Measurements from ENCODE around the gene STAM. TPM values are rescaled to one million over a fixed set of nuclear protein-coding genes. Genes with fewer than 3 reads are reported as not detected.

STAM gene
- polyA plus RNA-seq, 1 donor from 2014 or later: 33.0 TPM

- Histone ChIP-seq H4K20me1 (ENCODE audit: insufficient read depth) (no peaks in the 10 kb centered on the region), H3K9me3 (ENCODE audit: low read length) (no peaks in the 10 kb centered on the region), H3K4me2 (ENCODE audit: low read length) (no peak overlapping the region)
Observed at GRCh38 chr10:17655009-17655408, 11.1 kb downstream of the STAM start.

DNA sequence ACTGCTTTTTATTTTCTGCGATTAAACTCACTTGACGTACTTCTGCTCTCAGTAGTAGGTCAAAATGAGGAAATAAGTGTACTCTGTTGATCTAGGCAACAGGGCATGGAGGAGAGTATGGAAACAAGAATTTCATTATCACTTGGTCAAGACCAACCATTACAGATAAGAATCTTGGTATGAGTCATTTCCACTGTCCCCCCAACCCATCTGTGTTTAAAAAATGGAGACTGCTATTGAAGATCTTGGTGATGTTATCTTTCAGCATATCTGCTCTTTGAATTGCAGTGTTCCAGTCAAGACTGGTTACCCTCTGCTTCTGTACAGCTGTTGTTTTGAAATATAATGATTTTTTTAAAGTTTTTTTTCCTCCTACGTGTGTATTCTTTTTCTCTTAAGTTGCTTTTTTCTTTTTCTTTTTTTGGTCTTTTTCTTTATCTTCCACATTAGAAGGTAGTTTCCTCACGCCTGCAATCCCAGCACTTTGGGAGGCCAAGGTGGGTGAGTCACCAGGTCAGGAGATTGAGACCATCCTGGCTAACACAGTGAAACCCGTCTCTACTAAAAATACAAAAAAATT, 11.7 kb downstream of the STAM start:
- no peak overlapping the region for H3K27ac ChIP-seq (ENCODE audit: low read length)
- no peak overlapping the region for H3K9ac ChIP-seq (ENCODE audit: low read length)
- H3K27me3 ChIP-seq (ENCODE audit: insufficient read depth, low read depth, low read length): no peaks in the 10 kb centered on the region
- TF ChIP-seq, protein P1, sequence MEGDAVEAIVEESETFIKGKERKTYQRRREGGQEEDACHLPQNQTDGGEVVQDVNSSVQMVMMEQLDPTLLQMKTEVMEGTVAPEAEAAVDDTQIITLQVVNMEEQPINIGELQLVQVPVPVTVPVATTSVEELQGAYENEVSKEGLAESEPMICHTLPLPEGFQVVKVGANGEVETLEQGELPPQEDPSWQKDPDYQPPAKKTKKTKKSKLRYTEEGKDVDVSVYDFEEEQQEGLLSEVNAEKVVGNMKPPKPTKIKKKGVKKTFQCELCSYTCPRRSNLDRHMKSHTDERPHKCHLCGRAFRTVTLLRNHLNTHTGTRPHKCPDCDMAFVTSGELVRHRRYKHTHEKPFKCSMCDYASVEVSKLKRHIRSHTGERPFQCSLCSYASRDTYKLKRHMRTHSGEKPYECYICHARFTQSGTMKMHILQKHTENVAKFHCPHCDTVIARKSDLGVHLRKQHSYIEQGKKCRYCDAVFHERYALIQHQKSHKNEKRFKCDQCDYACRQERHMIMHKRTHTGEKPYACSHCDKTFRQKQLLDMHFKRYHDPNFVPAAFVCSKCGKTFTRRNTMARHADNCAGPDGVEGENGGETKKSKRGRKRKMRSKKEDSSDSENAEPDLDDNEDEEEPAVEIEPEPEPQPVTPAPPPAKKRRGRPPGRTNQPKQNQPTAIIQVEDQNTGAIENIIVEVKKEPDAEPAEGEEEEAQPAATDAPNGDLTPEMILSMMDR (IDR thresholded peaks at IDR 0.05; ENCODE audit: poor library complexity, severe bottlenecking): no peak
- TF ChIP-seq EZH2 (IDR thresholded peaks at IDR 0.05; ENCODE audit: borderline replicate concordance, insufficient read depth, low read length, poor library complexity, severe bottlenecking): no peak
- no peak for TF ChIP-seq POLR2AphosphoS5 (IDR thresholded peaks at IDR 0.05)
- no peak for TF ChIP-seq RAD21 (conservative IDR thresholded peaks at IDR 0.05)
- TF ChIP-seq MXI1 (conservative IDR thresholded peaks at IDR 0.05; ENCODE audit: poor library complexity, severe bottlenecking): no peak
- no peak for TF ChIP-seq EP300 (conservative IDR thresholded peaks at IDR 0.05; ENCODE audit: poor library complexity, severe bottlenecking)
- no peak for TF ChIP-seq TAF1 (IDR thresholded peaks at IDR 0.05; ENCODE audit: low read depth)
- TF ChIP-seq SMC3 (conservative IDR thresholded peaks at IDR 0.05; ENCODE audit: poor library complexity): no peak
- TF ChIP-seq, protein P2, sequence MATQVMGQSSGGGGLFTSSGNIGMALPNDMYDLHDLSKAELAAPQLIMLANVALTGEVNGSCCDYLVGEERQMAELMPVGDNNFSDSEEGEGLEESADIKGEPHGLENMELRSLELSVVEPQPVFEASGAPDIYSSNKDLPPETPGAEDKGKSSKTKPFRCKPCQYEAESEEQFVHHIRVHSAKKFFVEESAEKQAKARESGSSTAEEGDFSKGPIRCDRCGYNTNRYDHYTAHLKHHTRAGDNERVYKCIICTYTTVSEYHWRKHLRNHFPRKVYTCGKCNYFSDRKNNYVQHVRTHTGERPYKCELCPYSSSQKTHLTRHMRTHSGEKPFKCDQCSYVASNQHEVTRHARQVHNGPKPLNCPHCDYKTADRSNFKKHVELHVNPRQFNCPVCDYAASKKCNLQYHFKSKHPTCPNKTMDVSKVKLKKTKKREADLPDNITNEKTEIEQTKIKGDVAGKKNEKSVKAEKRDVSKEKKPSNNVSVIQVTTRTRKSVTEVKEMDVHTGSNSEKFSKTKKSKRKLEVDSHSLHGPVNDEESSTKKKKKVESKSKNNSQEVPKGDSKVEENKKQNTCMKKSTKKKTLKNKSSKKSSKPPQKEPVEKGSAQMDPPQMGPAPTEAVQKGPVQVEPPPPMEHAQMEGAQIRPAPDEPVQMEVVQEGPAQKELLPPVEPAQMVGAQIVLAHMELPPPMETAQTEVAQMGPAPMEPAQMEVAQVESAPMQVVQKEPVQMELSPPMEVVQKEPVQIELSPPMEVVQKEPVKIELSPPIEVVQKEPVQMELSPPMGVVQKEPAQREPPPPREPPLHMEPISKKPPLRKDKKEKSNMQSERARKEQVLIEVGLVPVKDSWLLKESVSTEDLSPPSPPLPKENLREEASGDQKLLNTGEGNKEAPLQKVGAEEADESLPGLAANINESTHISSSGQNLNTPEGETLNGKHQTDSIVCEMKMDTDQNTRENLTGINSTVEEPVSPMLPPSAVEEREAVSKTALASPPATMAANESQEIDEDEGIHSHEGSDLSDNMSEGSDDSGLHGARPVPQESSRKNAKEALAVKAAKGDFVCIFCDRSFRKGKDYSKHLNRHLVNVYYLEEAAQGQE (IDR thresholded peaks at IDR 0.05; ENCODE audit: borderline replicate concordance): no peak
- no peaks in the 10 kb centered on the region for H3F3A ChIP-seq (ENCODE audit: insufficient read depth, low read length, poor library complexity, severe bottlenecking)
- H3K36me3 ChIP-seq (ENCODE audit: insufficient read depth, low read length): no peaks in the 10 kb centered on the region
- no peak overlapping the region for H2AFZ ChIP-seq (ENCODE audit: low read depth, low read length)
- no peaks in the 10 kb centered on the region for H4K20me1 ChIP-seq (ENCODE audit: insufficient read depth)
- H3K9me3 ChIP-seq (ENCODE audit: low read length): no peaks in the 10 kb centered on the region
- peaks cover 79% of the 10 kb centered on the region for H3K79me2 ChIP-seq (replicated peaks; ENCODE audit: insufficient read depth, low read length)
- H3K4me2 ChIP-seq (ENCODE audit: low read length): no peak overlapping the region
- H3K4me3 ChIP-seq (ENCODE audit: low read length): no peak overlapping the region
- no peaks in the 10 kb centered on the region for H3K9me2 ChIP-seq (ENCODE audit: insufficient read depth, low read length)

More at GRCh38 chr10:17655009-17655408, 11.1 kb downstream of the STAM start:
- H3K27me3 ChIP-seq (ENCODE audit: insufficient read depth, low read depth, low read length): no peaks in the 10 kb centered on the region
- H3K9ac ChIP-seq (ENCODE audit: low read length): no peak overlapping the region
- no peak for TF ChIP-seq SMC3 (conservative IDR thresholded peaks at IDR 0.05; ENCODE audit: poor library complexity)
- TF ChIP-seq TAF1 (IDR thresholded peaks at IDR 0.05; ENCODE audit: low read depth): no peak
- no peak for TF ChIP-seq POLR2AphosphoS5 (IDR thresholded peaks at IDR 0.05)
- no peak for TF ChIP-seq MXI1 (conservative IDR thresholded peaks at IDR 0.05; ENCODE audit: poor library complexity, severe bottlenecking)
- no peak for TF ChIP-seq EZH2 (IDR thresholded peaks at IDR 0.05; ENCODE audit: borderline replicate concordance, insufficient read depth, low read length, poor library complexity, severe bottlenecking)
- TF ChIP-seq, protein P1 (IDR thresholded peaks at IDR 0.05; ENCODE audit: poor library complexity, severe bottlenecking): no peak
- no peak for TF ChIP-seq RAD21 (conservative IDR thresholded peaks at IDR 0.05)
- TF ChIP-seq EP300 (conservative IDR thresholded peaks at IDR 0.05; ENCODE audit: poor library complexity, severe bottlenecking): no peak
- TF ChIP-seq, protein P2 (IDR thresholded peaks at IDR 0.05; ENCODE audit: borderline replicate concordance): no peak
- no peaks in the 10 kb centered on the region for H3F3A ChIP-seq (ENCODE audit: insufficient read depth, low read length, poor library complexity, severe bottlenecking)
- no peaks in the 10 kb centered on the region for H3K9me2 ChIP-seq (ENCODE audit: insufficient read depth, low read length)
- H3K27ac ChIP-seq (ENCODE audit: low read length): no peak overlapping the region
- peaks cover 83% of the 10 kb centered on the region for H3K79me2 ChIP-seq (replicated peaks; ENCODE audit: insufficient read depth, low read length)
- H2AFZ ChIP-seq (ENCODE audit: low read depth, low read length): no peak overlapping the region
- no peaks in the 10 kb centered on the region for H3K36me3 ChIP-seq (ENCODE audit: insufficient read depth, low read length)
- no peak overlapping the region for H3K4me3 ChIP-seq (ENCODE audit: low read length)

Measured in neural cell (in vitro differentiated cells).